ENCODE data around the gene FANCD2OS.
A peak's percentile ranks its signal among the peaks of the same experiment; 100 is the strongest.
"Not testable (repeated sequence)": the region's sequence is repeated elsewhere in the genome, so short reads cannot be mapped to it uniquely, and the experiment has no call there.

FANCD2OS gene, protein sequence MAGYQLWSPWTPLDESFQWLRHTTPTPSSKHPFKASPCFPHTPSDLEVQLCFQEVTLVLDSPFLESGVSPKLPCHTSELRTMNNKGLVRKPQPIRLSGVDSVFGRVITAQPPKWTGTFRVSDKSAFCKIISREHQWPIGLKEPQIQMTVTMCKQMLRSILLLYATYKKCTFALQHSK

GRCh38 chr3:10108091-10108490 lies at the start of gene FANCD2OS:
FANCD2OS (minus strand) TSS chr3:10108255; CDS start chr3:10104774, 3,481 bp downstream.
- DNase-seq, result no peak

DNA sequence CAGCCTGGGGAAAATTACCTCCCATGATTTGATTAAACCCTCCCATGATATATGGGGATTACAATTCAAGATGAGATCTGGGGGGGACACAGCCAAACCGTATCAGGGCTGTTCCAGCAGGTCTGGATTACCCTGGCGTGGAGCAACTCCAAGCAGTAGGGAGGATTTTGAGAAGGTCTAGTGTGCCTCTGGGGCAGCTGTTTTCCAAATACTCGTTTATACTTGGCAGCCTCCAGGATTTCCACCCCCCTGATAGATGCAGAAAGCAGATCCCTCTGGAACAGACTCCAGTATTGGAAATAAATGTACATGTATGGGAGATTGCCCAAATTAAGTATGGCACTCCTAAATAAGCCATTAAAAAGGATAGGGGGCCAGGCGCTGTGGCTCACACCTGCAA lies 49.0 kb upstream of the FANCD2OS start:
- no peak for DNase-seq

DNA sequence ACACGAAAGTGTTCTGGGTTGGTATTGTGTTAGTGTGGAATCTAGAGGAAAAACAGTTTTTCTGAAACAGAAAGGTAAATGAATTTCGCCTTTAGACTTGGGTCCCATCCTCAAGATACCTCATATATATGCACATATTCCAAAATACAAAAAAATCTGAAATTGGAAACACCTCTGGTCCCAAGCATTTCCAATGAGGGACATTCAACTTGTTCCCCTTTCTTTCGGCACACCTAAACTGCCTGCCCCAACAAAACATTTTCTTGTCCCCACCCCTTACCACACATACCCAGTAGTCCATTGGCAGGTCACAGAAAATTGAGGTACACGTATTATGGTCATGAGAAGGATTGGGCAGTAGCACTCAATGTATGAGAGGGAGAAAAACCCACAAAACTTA lies 47.6 kb upstream of the FANCD2OS start:
- DNase-seq, result no peak

- no peak for DNase-seq
Observed at GRCh38 chr3:10155123-10155472, 47.0 kb upstream of the FANCD2OS start.

GRCh38 chr3:10154335-10155122 lies 46.5 kb upstream of the FANCD2OS start:
- DNase-seq, result no peak

- DNase-seq, result no peak
Observed at GRCh38 chr3:10150987-10151386, 42.9 kb upstream of the FANCD2OS start.

DNA sequence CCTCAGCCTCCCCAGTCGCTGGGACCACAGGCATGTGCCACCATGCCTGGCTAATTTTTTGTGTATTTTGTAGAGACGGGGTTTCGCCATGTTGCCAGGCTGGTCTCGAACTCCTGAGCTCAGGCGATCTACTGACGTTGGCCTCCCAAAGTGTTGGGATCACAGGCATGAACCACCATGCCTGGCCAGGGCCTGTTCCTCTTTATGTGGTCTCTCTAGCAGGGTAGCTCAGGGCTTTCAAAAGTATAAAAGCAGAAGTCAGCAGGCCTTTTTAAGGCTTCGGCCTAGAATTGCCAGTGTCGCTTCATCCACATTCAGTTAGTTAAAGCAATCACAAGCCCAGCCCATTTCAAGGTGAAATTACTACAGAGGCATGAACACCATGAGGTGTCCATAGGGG lies 41.2 kb upstream of the FANCD2OS start:
- DNase-seq, result no peak

GRCh38 chr3:10145685-10146084 lies 37.6 kb upstream of the FANCD2OS start:
- DNase-seq, result no peak

- no peak for DNase-seq
Observed at GRCh38 chr3:10142707-10143560, 34.9 kb upstream of the FANCD2OS start.

DNA sequence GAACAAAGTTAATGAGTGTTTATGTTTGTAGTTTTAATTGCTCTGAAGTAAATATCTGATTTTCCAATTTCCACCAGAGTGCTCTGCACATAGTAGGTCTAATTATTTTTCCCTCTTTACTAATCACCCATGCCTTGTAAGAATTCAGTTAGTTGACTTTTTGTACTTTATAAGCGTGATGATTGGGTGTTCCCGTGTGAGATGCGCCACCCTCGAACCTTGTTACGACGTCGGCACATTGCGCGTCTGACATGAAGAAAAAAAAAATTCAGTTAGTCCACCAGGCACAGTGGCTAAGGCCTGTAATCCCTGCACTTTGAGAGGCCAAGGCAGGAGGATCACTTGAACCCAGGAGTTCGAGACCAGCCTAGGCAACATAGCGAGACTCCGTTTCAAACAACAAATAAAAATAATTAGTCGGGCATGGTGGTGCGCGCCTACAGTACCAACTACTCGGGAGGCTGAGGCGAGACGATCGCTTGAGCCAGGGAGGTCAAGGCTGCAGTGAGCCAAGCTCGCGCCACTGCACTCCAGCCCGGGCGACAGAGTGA lies 33.0 kb upstream of the FANCD2OS start:
- no peak for DNase-seq

DNA sequence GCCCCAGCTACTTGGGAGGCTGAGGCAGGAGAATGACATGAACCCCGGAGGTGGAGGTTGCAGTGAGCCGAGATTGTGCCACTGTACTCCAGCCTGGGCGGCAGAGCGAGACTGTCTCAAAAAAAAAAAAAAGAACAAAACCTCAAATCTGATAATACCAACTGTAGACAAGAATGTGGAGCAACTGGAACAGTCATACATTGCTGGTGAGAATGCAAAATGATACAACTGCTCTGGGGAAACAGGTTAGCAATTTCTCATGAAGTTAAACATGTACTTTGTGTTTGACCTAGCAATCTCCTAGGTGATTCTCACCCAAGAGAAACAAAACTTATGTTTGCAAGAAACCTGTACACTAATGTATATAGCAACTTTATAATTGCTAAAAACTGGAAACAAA lies 29.1 kb upstream of the FANCD2OS start:
- no peak for DNase-seq

GRCh38 chr3:10136426-10137005 lies 28.5 kb upstream of the FANCD2OS start:
- DNase-seq, result no peak

- DNase-seq, result not testable (repeated sequence)
Observed at GRCh38 chr3:10135872-10136271, 27.8 kb upstream of the FANCD2OS start.

DNA sequence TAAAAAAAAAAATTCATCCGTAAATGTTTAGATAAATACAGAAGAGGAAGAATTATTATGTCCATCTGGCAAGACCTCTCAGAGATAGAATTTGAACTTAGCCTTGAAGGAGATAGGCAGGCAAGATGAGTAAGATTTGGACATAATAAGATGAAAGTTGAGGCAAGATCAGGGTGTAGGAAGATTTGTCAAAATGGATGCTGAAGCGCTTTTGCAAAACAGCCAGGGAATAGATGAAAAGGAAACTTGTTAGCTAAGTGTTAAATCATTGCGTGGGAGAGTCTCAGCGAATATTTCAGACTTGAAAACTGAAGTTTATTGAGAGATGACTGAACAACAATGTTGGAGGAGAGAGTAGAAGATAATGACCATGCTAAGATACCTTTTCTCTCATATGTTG lies 14.7 kb upstream of the FANCD2OS start:
- DNase-seq, result no peak

GRCh38 chr3:10121064-10121463 lies 13.0 kb upstream of the FANCD2OS start:
- no peak for DNase-seq

- DNase-seq, result no peak
Observed at GRCh38 chr3:10119376-10119775, 11.3 kb upstream of the FANCD2OS start.

DNA sequence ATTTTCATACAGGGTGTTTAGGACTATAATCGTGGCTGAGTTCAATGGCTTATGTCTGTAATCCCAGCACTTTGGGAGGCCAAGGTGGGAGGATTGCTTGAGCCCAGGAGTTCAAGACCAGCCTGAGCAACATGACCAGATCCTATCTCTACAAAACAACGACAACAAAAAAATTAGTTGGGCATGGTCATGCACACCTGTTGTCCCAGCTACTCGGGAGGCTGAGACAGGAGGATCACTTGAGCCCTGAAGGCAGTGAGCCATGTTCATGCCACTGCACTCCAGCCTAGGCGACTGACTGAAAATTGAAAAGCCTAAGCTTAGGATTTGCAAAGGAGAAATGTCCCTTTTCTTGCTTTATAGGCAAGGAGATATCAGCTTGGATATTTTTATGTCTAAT lies 8.9 kb upstream of the FANCD2OS start:
- DNase-seq, result no peak

DNA sequence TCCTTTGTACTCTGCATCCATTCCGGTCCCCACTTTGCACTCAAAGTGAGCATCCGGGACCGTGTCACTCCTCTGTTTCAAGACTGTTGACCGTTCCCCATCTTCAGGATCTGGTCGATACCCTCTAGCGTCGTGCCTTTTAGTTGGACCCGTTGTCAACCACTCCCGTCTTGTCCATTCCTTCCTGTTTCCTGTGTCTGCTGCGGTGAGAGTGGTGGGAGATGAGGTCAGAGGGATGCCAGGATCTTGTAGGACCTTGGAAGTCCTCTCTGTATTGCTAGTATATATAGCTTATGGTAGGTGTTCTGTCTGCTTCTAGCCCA lies 8.0 kb upstream of the FANCD2OS start:
- DNase-seq, result peak; percentile 7

- peak; percentile 95 for DNase-seq
Observed at GRCh38 chr3:10115326-10116137, 7.5 kb upstream of the FANCD2OS start, which contains the start of gene BRK1. BRK1 (plus strand) TSS chr3:10115675; CDS start chr3:10115702, 27 bp downstream.

GRCh38 chr3:10106919-10107318 lies 1.1 kb downstream of the FANCD2OS start:
- DNase-seq, result no peak

- no peak for DNase-seq
Observed at GRCh38 chr3:10099041-10099440, 9.0 kb downstream of the FANCD2OS start.

DNA sequence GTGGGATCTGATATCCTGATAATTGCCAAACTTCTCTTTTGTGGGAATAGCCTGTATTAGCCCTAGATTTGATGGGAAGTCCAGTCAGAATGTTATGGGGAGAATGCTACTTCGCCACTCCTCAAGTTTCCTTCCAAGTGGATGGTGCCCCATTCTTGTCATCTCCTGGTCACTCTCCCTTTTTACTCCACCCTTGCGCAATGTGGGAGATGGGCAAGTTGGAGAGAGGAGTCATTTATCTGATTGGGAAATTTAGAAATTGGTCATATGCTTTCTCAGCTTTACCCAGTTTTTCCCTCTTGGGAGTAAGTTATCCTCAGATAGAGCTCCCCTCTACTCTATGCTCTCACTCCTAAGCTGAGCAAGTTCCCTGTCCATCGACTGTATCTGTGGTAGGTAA lies 14.4 kb downstream of the FANCD2OS start:
- DNase-seq, result no peak

Measured in SHP77 treated with DMSO at 0.1 percent for 48 hours (cell line).